HG02763 (cell line): ENCODE results near the gene BTRC.

Experiments
- ATAC-seq: cut with Tn5 transposase; IDR thresholded peaks from one replicate; pipeline ENCODE4 v1.9.1; 2021; ENCODE audit warnings: mild to moderate bottlenecking, moderate library complexity; ENCODE audit not compliant: unreplicated experiment

The BTRC gene

GRCh38 chr10:101564490-101564991 is 210.6 kb downstream of the BTRC start:
- no peak for ATAC-seq

- no peak for ATAC-seq
These were observed 211.5 kb downstream of the BTRC start for GRCh38 chr10:101565370-101565900.

- ATAC-seq, result no peak
These were observed 212.0 kb downstream of the BTRC start for GRCh38 chr10:101565936-101566332.

- no peak for ATAC-seq
These were observed 212.6 kb downstream of the BTRC start for GRCh38 chr10:101566333-101567164.

GRCh38 chr10:101567165-101568006 is 213.4 kb downstream of the BTRC start:
- ATAC-seq, result no peak

- no peak for ATAC-seq
These were observed 214.2 kb downstream of the BTRC start for GRCh38 chr10:101568054-101568745.

GRCh38 chr10:101569323-101569621 is 215.3 kb downstream of the BTRC start:
- no peak for ATAC-seq

- ATAC-seq, result no peak
These were observed 215.9 kb downstream of the BTRC start for GRCh38 chr10:101569622-101570427.

- ATAC-seq, result no peak
These were observed 216.7 kb downstream of the BTRC start for GRCh38 chr10:101570428-101571270.

- no peak for ATAC-seq
These were observed 217.4 kb downstream of the BTRC start for GRCh38 chr10:101571271-101571925.

- ATAC-seq, result no peak
These were observed 218.2 kb downstream of the BTRC start for GRCh38 chr10:101572126-101572525.

GRCh38 chr10:101572785-101573184 is 218.8 kb downstream of the BTRC start:
- no peak for ATAC-seq

- ATAC-seq, result no peak
These were observed 220.2 kb downstream of the BTRC start for GRCh38 chr10:101573885-101574753.

- no peak for ATAC-seq
These were observed 221.1 kb downstream of the BTRC start for GRCh38 chr10:101575091-101575490.

- no peak for ATAC-seq
These were observed 221.7 kb downstream of the BTRC start for GRCh38 chr10:101575580-101576210.

- no peak for ATAC-seq
These were observed 222.4 kb downstream of the BTRC start for GRCh38 chr10:101576211-101576863.
